ENCODE data around the gene HYAL3.

Gene HYAL3

DNA sequence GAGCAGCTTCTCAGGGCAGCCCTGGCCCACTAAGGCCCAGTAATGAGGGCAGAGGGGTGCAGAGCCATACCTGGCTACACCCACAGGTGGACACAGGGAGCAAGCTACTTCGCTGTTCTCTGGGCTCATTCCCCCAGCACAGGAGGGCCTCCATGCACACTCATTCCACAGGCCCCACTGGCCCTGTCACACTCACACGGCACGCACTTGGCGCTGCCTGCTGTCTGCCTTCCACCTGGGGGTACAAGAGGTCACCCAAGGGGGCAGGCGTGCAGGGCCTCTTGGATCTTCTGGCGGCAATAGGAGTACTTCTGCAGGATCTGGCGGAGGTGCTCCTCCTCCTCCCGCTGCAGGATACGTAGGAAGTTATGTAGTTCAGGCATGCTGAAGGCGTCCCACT is 31.1 kb upstream of the HYAL3 start:
- no peak for DNase-seq (ENCODE audit: low read depth in 2 of 2, low spot score in 1 of 2)

DNA sequence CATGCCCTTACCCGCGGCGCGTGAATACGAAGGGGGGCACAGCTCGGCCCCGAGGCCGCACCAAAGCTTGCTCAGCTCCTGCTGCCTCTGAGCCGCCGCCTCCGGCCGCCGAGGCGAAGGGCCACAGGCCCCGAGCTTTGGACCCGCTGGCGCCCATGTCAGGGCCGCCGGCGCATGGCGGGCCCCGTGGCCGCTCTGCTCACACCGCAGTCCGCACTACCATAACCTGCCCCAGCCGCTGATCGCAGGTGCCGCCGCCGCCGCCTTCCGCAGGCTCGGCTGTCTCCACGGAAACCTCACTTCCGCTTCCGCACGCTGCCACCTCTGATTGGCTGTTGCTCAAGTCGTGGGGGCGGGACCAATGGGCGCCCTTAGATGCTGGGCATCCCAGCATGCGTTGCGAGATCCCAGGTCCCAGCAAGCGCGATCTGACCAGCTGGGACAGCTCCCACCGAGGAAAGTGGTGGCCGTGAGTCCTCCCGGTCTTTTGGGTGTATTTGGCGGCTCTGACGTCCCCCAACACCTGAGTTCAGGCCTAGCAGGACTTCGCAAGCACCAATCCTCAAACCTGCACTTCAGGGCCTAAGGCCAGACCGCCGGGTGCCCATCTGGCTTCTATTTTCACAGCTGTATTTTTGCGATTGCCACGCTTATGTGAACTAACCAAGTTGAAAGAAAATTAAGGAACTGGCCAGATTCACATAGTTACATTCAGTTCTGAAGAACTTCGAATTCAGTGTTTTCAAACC is 28.9 kb upstream of the HYAL3 start, which contains the start of gene TUSC2:
Gene TUSC2, minus strand, starts transcription at position 281 of the 749 bp plus-strand sequence. Its CDS starts 124 bp downstream, at position 157.
- peak; percentile 87 to 91 for DNase-seq (ENCODE audit: low read depth in 2 of 2, low spot score in 1 of 2)

DNA sequence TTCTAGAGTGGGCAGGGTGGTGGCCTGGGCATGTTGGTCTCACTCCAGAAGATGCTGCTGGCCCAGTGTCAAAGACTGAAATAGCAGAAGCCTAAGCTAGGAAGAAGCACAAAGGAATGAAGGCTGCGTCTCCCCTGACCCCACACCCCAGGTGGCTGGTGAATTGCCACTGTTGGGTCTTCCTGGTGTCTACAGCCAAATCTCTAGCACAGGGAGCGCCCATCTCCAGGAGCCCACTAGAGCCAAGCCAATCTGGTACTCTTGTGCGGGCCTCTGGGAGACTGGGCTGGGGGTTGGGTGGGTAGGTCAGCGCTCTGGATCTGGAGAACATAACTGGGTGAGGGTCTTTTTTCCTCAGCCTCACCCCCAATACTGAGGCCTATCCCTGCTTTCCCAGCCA is 27.9 kb upstream of the HYAL3 start:
- no peak for DNase-seq (ENCODE audit: low read depth in 2 of 2, low spot score in 1 of 2)

DNA sequence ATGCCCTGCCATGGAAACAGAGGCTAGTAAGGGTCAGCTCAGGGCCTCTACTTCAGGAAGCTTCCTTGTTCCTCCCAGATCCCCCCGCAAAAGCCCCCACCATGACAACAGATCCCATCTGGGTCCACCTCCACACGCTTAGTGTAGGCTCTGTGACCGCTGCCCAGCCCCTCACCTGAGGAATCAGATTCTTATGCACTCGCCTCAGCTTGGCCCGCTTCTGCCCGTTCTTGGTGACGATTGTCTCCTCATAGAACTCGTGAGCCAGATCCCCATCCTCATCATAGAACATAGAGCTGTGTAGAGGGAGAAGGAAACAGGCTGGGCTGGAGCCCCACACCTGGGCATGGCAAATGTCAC is 27.0 kb upstream of the HYAL3 start:
- no peak for DNase-seq (ENCODE audit: low read depth in 2 of 2, low spot score in 1 of 2)

DNA sequence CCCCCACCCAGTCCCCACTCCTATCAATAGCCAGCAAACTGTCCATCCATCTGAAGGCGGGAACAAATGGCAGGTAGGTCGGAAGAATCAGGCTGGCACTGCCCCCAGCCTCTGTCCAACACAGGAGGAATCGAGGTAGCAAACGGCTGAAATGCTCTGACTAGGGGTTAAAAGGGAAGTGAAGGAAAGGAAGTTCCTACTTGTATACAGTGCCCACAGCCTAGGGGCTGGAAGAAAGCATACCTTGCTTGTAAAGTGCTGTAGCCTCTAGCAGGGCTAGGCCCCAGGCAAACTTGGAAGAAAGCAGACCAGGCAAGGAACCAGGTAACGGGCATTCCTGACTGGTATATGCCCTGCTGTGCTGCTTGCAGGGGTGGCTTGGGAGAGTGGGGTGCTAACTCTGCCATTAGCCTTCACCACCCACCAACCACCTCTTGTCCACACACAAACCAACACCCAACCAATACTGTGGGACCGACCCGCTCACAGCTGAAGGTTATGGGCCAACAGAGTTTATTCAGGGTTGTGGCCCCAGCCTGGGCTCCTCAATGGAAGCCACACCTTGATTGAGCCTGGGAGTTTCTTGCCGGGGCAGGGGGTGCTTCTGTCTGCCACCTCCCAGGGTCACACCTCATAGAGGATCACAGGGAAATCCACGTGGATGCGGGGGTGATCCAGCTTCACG is 26.4 kb upstream of the HYAL3 start:
- DNase-seq (ENCODE audit: low read depth in 2 of 2, low spot score in 1 of 2), result no peak

DNA sequence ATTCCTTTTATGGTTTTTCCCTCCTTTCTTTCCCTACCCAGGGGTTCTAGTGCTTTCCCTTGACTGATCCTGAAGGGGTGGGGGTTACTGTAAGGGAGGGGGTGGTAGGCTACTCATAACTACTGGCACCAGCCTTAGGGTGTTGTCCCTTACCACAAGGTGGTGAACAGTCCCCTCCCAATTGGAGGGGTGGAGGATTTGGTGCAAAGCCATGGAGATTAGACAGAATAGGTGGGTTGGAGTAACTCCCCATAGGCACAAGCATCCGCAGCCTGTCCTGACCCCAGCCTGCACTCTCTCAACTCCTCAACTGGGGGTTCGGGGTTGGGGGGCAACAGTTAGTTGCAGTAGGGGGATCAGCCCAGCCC is 25.9 kb upstream of the HYAL3 start:
- no peak for DNase-seq (ENCODE audit: low read depth in 2 of 2, low spot score in 1 of 2)

DNA sequence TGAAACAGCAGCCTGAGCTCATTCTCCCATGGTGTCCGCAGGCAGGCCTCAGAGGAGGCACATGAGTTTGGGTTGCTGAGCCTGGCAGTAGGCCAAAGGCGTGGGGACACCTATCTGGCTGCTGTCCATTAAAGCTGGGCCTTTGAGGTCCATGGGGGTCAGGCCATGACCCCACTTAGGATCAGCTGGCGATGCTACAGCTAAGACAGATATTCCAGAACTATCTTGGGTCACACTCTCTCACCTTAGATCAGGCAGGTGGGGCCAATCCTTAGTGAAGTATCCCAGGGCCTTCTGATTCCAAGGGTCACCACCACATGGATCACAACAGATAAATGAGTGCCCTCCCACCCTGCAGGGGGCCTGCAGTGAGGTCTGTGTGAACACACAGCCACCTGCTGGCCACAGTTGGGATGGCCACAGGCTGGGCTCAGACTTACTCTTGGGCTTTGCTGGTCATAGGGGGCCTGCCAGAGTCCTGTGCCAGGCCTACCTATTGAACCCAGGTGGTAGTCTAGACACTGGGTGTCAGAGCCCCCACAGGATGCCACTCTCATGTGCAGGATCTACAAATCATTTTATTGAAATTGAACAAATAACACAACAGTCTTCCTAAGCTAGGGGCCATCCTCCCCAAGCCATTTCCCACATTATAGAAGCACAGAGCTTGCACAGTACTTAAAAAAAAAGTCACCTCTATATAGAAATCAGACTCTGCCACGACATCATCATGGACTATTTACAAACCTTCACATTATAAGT is 25.3 kb upstream of the HYAL3 start:
- DNase-seq (ENCODE audit: low read depth in 2 of 2, low spot score in 1 of 2), result no peak

DNA sequence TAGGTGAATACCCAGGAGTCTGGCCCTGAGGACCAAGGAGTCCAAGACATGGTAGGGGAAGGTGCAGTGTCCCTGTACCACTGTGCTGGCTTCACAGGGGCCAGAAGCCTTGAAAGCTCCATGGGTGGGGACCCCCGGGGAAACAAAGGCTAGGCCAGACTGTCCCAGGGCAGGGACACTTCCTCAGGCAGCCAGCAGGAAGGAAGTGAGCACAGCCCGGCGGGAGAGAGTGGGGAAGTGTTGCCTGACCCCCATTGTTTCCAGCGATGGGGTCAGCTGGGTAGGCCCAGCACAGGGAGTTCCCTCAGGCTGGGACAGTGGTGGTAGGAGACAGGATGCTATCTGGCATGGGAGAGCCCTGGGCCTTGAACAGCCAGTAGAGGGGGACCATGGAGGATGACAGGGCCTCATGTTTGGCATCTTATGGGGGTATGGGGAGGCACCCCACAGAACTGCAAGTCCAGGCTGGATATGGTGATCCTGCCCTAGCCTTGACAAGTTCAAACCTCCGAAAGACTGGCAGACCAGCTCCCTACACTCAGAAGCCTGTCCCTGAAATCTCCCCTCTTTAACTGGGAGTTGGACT is 24.5 kb upstream of the HYAL3 start:
- no peak for DNase-seq (ENCODE audit: low read depth in 2 of 2, low spot score in 1 of 2)

DNA sequence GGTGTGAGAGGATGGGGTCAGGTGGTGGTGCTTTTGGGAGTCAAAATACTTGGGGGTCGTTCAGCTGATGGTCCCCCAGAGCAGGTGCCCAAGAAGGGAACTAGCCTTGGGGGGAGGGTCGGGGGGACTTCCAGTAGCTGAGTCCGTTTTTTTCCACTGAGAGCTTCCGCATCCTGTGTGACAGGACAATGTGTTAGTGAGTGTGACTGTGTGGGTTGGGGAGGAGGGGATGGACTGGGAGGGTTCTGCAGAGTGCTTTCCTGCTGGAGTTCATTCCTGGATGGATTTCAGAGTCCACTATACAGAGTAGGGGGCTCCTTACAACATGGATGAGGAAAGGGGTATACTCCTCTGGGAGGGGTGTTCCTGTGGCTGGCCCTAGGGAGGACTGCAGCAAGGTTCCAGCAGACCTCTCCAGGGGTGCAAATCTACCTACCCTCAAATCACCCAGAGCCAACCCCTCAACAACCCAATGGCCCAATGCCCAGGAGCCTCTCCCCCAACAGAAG is 23.9 kb upstream of the HYAL3 start:
- no peak for DNase-seq (ENCODE audit: low read depth in 2 of 2, low spot score in 1 of 2)

DNA sequence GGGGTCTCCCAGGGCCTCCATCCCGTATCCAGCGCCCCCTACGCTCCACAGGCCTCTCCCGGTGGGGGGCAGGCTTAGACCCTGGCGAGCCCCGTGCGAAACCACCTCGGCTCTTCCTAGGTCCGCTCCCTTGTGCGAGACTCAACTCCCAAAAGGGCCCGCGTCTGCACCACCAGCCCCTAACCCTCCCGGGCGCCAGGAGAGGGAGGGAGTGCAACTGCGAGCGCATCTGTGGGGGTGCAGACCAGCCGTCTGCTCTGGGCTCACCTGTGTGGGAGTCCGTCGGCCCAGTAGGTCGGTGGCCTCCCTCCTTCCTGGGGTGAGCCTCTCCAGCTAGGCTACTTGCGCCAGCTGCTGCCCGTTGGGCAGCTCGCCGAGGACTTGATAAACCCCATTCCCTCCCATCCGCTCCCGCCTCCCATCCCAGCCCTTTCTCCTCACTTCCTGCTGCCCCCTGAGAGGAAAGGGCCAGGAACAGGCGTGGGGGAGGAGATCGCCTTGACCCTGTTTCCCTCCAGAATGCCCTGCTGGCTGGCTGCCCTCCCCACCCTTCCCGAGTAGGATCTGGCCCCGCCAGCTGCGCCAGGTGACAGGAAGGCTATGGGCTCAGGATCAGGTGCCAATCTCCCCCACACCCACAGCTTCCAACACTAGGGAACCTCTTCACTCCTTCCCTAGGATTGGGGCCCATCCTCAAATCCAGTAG is 23.3 kb upstream of the HYAL3 start, which contains the start of gene HYAL2:
Gene HYAL2, minus strand, starts transcription at position 360 of the 706 bp plus-strand sequence. CDS start 2,256 bp downstream, outside the sequence.
- DNase-seq (ENCODE audit: low read depth in 2 of 2, low spot score in 1 of 2), result no peak

DNA sequence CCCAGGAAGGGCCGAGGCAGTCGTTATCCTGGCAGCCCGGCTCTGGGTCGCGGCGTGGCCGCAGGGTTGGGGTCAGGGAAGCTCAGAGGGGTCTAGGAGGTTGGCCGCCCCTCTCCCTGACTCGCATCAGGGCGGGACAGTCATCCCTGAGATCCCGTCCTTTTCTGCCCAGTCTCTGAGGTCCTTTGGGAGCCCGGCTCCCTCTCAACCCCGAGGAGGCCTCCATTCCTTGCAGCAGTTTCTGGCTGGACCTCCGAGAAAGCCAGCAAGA is 22.8 kb upstream of the HYAL3 start:
- DNase-seq (ENCODE audit: low read depth in 2 of 2, low spot score in 1 of 2), result no peak

DNA sequence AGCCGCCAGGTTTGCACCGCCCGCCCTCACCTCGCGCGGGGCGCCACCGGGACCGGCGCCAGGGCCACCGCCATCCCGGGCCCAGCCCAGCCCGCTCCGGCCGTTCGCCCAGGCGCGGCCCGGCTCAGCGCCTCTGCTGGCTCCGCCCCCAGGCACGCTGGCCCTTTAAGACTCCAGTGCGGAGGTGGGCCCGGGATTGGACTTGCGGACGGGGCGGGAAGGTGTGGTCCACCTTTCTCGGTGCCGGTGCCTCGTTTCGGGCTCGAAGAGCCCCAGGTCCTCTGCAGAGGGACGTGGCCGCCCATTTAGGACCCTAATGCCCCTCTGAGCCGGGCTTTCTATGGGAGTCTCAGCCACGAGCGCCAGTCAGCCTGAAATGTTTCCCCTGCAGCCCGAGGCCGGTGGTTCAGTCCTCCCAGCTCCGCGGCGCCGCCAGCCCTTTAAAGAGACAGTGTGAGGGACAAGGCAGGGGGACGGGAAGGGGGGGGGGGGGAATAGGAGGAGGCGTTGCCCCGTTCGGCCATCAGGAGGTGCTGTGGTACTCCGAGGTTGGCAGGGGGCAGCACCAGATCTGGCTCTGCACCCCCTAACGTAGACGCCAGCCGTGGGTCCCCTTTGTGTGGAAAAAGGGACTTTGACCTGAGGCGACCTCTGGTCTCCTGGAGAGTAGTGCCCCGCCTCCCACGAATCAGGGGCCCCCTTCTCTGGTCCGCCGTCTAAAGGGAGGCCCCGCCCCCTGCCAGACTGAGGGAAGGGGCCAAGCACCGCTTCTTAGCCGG is 22.3 kb upstream of the HYAL3 start:
- peak; percentile 52 to 63 for DNase-seq (ENCODE audit: low read depth in 2 of 2, low spot score in 1 of 2)

DNA sequence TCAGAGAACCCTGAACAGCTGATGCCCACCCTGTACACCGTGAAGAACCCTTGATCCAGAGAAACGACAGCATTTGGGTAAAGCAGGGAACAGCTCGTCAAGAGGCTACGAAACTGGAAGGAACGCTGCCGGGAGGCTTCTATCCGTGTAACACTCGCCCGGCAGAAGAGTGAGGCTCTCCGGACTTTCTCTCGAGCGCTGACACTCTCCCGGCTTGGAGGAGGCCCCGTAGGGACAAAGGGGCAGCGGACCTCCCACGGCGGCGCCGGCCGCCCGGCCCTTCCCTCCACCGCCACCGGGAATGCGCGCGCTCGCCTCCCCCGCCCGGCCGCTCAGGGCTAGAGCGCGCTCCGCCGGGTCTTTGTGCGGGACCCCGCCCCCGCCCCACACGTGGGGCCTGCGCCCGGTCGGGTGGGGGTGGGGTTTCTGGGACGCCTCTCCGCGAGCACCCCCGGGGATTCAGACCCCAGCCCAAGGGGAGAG is 21.7 kb upstream of the HYAL3 start:
- no peak for DNase-seq (ENCODE audit: low read depth in 2 of 2, low spot score in 1 of 2)

DNA sequence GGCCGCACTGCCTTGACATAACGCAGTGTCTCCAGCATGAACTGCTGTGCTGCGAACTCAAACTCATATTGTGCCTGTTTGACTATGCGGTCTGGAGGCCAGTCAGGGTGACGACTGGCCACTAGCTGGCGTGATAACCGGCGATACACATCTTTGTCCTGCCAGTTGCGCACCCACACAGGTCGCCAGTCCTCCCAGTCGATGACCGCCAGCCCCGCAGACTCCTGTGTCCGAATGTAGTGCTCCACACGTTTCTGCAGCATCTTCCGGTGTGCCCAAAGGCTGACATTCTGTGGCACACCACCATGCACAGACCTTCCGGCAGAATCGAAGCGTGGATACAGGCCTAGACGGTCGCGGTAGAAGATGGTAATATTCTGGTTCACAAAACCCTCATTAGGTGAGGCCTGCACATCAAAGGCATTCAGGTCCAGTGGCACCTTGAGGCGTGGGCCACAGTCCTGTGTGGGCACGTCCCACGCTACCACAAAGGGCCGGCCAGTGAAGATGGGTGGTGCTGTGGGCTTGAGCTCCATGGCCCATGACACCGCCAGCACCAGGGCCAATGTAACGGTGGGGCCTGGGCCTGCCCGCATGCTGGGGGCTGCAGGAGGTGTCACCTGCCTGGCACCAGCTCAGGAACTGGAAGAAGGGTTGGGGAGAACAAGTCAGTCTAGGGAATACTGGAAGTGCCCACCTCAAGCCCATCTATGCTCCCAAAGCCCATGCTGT is 20.9 kb upstream of the HYAL3 start:
- DNase-seq (ENCODE audit: low read depth in 2 of 2, low spot score in 1 of 2), result no peak

DNA sequence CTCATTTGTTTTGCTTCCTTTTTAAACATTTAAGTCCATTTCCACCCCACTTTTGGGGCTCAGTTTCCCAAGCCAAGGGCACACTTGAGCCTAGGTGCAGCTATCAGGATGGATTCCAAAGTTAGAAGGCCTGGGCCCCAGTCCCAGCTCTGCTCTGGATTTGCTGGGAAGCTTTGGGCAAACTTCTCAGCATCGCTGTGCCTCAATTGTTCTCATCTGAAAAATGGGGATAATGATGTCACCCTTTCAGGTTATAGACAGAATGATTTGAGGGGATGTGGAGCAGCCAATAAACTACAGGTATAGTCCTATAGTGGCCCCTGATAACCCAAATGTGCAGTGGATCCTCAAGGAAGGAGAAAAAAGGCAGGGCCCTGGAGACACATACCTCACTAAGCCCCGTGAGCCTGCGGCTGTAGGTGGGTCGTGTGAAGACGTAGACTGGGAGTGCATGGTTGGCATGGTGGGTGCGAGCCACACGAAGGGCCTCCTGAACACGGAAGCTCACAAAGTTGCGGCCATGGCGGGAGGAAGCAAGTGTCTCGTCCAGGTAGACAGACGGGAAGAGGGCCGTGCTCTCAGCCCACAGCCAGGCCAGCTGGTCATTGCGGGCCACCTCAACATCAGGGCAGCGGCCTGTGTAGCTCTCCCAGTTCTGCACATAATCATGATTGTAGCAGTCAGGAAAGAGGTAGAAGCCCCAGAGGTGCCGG is 20.1 kb upstream of the HYAL3 start:
- no peak for DNase-seq (ENCODE audit: low read depth in 2 of 2, low spot score in 1 of 2)

DNA sequence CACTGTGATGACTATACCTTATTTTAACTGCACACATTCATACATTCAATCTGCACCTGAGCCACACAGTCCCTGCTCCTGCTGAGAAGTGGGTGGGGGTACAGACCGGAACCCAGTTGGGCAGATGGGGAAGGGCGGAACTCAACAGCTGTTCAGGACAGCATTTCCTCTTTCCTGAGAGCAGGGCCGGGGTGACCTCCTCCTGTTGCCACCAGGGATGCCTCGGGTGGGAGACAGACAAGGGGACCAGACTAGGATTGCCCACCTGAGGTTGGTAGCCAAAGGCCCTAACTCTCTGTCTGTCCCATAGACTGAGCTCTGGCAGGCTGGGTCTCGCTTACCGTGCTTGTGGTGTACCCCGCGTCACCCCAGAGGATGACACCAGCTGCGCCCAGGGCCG is 19.4 kb upstream of the HYAL3 start:
- no peak for DNase-seq (ENCODE audit: low read depth in 2 of 2, low spot score in 1 of 2)

DNA sequence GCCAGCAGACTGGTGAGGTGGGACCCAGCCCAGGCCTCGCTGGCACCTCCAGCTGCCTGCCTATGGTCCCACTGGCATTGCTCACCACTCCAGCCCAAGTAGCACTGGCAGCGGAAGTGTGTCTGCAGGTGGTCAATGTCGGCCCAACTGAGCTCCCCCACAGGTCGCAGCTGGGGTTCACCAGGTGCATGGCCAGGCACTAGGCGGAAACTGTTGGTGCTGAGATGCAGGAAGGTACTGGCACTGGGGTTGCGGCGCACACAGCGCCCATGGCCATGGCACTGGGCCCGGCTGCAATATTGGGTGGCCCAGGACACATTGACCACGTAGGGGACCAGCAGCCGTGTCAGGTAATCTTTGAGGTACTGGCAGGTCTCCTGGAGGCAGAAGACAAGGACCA is 19.0 kb upstream of the HYAL3 start:
- DNase-seq (ENCODE audit: low read depth in 2 of 2, low spot score in 1 of 2), result no peak

DNA sequence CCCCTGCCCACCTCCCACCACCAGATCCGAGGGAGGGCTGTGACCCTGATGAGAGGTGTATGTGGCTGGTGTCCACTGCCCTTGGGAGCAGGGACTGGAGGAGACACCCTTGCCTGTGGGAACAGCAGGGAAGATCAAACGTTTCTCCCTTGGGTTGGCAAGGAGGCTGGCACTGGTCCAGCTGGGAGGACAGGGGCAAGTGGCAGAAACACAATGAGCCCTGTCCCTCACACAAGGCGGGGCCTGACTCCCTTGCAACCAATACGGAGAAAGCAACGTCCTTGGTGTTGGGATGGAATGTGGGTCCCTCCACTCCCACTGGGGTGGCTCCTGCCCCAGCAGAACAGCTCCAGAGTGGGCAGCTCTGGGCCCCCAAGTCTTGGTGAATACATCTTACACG is 18.1 kb upstream of the HYAL3 start:
- no peak for DNase-seq (ENCODE audit: low read depth in 2 of 2, low spot score in 1 of 2)
